Stimulated activated CD8-positive, alpha-beta memory T cell treated with anti-CD3 and anti-CD28 coated beads, Interleukin-15, amount 100 ng/mL, for 24 hours (primary cell): ENCODE data around the gene KCNE4.

Source experiments
- DNase-seq: peaks from one replicate; pipeline ENCODE4 v3.0.0-alpha.2; 2020; ENCODE audit warnings: low read depth

The KCNE4 gene

GRCh38 chr2:223041527-223042109, 10.4 kb upstream of the KCNE4 start:
- DNase-seq: no peak

- no peak for DNase-seq
Measured at GRCh38 chr2:223042284-223042683, 9.7 kb upstream of the KCNE4 start.

- no peak for DNase-seq
Measured at GRCh38 chr2:223042704-223043118, 9.3 kb upstream of the KCNE4 start.

GRCh38 chr2:223043164-223043941, 8.6 kb upstream of the KCNE4 start:
- no peak for DNase-seq

- DNase-seq: no peak
Measured at GRCh38 chr2:223044092-223044836, 7.7 kb upstream of the KCNE4 start.

- no peak for DNase-seq
Measured at GRCh38 chr2:223044916-223045700, 6.9 kb upstream of the KCNE4 start.

GRCh38 chr2:223046470-223047040, 5.4 kb upstream of the KCNE4 start:
- no peak for DNase-seq

- DNase-seq: no peak
Measured at GRCh38 chr2:223047260-223047761, 4.7 kb upstream of the KCNE4 start.

GRCh38 chr2:223048519-223048918, 3.5 kb upstream of the KCNE4 start:
- no peak for DNase-seq

- DNase-seq: no peak
Measured at GRCh38 chr2:223049356-223049755, 2.6 kb upstream of the KCNE4 start.

- no peak for DNase-seq
Measured at GRCh38 chr2:223050188-223050587, 1.8 kb upstream of the KCNE4 start.

- no peak for DNase-seq
Measured at GRCh38 chr2:223050900-223051504, 988 bp upstream of the KCNE4 start.

GRCh38 chr2:223052548-223053483, 826 bp downstream of the KCNE4 start:
- DNase-seq: no peak

- DNase-seq: no peak
Measured at GRCh38 chr2:223053484-223054192, 1.6 kb downstream of the KCNE4 start.

- DNase-seq: no peak
Measured at GRCh38 chr2:223054193-223054781, 2.3 kb downstream of the KCNE4 start.

- no peak for DNase-seq
Measured at GRCh38 chr2:223055140-223055539, 3.1 kb downstream of the KCNE4 start.

GRCh38 chr2:223055836-223056235, 3.8 kb downstream of the KCNE4 start:
- no peak for DNase-seq

GRCh38 chr2:223056701-223057418, 4.9 kb downstream of the KCNE4 start:
- DNase-seq: no peak
